GM21390 (cell line): ENCODE data around the gene PLEKHG1.

Source experiments
- ATAC-seq: cut with Tn5 transposase; IDR thresholded peaks from one replicate; pipeline ENCODE4 v1.9.1; 2021; ENCODE audit not compliant: unreplicated experiment

The PLEKHG1 gene

GRCh38 chr6:150599199-150600009, at the start of gene PLEKHG1:
TSS of gene PLEKHG1 (plus strand) at chr6:150599885. CDS start at chr6:150733682, 133,797 bp downstream.
- peak; percentile 79 for ATAC-seq

DNA sequence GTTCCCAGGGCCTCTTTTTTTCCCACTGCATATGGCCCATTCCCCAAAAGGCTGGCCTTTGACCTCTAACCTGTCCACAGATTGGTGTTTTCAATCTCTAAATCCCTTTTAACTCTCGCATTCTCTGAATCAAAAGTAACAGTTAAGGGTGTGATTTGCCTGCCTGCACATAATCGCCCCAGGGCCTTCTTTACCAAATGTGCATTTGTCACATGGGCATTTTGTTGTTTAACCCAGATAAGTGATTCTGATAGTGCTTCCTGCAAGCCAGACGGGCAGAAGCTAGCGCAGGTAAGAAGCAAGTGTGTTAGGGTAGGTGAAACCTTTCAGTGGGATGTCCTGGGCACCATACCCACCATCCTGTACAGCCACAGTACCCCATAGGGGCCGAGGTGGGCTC, 49.4 kb upstream of the PLEKHG1 start:
- no peak for ATAC-seq

DNA sequence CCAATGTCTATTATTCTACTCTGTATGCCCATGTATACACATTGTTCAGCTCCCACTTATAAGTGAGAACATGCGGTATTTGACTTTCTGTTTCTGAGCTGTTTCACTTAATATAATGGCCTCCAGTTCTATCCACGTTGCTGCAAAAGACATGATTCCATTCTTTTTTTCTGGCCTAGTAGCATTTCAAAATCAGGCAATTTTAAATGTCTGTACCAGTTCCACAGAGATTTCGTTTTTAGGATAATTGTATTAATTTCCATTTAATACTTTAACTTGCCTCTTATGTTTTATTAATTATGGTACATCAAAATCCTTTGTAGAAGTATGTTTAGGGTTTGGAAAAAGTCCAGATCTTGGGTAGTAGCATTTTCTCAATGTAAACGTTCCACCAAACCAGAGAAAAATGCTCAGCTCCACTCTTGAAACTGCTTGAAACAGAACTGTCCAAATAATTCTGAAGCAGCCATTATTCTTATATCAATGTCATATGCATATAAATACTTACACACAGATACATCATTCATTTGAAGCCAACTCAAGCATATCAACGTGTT, 42.6 kb upstream of the PLEKHG1 start:
- ATAC-seq: no peak

GRCh38 chr6:150560004-150560883, 39.4 kb upstream of the PLEKHG1 start:
- ATAC-seq: no peak

DNA sequence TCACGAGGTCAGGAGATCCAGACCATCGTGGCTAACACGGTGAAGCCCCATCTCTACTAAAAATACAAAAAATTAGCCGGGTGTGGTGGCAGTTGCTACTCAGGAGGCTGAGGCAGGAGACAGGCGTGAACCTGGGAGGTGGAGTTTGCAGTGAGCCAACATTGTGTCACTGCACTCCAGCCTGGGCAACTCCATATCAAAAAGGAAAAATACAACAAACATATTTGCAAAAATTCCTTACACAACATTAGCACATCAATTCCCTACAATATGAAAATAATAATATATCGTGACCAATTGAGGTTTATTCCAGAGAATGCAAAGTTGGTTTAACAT, 38.8 kb upstream of the PLEKHG1 start:
- no peak for ATAC-seq

- no peak for ATAC-seq
These were observed 33.7 kb upstream of the PLEKHG1 start for GRCh38 chr6:150565945-150566344.

GRCh38 chr6:150566486-150566885, 33.2 kb upstream of the PLEKHG1 start:
- no peak for ATAC-seq

- no peak for ATAC-seq
These were observed 32.3 kb upstream of the PLEKHG1 start for GRCh38 chr6:150567380-150567779.

DNA sequence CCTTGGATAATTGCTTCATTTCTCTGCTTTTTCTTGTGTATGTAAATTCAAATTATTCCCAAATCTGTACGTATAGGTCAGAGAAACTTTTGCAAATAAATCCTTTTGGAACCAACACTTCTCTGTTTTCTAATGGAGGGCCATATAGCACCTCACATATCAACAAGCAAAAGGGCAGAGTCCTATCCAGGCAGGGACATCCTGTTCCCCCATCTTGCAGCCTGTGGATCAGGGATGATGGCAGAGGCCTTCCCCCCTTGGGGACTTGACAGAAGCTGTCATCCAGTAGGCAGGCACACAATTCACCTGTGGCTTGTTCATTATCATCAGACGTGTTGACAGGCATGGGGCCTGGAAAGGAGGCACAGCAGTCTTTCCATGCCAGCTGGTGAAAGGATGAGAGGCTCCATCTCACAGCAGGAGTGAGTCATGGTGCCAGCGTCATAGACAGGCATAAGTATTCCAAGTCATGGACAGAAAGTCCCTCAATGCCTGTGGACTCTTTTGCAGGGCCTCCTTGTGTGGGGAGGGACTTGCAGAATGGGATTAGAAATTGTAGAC, 31.8 kb upstream of the PLEKHG1 start:
- no peak for ATAC-seq

- ATAC-seq: no peak
These were observed 31.1 kb upstream of the PLEKHG1 start for GRCh38 chr6:150568560-150568959.

DNA sequence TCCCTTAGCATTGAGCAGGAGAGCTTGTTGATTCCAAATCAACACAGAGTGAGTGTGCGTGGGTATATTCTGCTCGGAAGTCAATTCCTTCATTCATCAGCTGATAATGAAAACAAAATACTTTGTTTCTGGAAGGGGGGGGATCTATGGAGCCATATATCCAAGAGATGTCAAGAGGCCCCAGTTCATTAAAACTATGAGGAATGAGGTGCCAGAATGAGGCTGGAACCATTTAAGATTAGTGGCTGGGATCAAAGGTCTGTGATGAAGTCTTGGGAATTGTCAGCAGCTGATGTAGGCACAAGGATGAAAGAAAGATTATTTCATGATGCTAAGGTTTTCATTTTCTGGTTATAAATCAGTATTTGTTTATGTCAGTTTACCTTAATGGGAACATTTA, 30.5 kb upstream of the PLEKHG1 start:
- no peak for ATAC-seq

DNA sequence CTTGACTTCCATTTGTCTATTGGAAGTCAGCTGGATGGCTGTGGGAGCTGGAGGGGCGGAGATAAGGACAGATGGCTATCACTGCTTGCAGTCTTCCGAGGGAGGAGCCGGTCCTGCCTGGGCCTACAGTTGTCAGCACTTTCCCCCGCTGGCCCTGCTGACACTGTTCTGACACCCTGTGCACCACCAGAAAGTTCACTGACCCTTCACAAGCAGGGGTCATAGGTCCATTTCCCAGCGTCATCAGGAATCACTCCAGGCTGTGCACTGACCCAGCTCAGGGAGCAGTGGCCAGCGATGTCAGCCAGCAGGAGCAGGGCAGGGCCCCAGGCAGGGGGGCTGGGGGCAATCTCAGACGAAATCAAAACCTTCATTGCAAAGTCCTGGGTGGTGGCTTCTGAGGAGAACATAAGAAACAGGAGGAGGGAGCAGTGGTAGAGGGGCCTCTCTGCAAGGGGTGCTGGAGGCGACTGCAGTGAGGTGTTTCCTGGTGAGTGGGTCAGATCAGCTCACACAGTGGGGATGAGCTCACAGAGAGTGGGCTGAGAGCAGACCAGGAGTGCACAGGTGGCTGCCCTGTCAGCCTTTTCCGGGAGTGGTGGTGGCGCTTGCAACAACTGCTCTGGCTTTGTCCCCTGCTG, 26.5 kb upstream of the PLEKHG1 start:
- ATAC-seq: no peak

DNA sequence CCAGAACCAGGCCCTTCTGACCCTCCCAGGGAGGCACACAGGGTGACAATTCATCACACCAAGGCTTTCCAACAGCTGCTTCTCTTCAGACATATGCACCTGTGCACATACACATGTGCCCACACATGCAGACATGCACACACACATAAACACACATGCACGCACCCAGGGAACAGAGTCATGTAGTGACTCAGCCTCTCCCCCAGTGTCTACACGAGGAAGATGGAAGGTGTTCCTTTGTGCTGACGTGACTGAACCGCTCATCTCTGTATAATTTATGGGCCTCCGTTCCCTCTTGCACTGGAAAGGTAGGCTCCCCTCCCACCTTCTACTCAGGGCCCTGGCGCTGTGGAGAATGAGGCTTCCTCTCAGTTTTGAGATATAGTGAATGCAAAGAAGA, 23.8 kb upstream of the PLEKHG1 start:
- no peak for ATAC-seq

GRCh38 chr6:150576651-150577226, 22.9 kb upstream of the PLEKHG1 start:
- ATAC-seq: no peak

GRCh38 chr6:150579611-150580010, 20.1 kb upstream of the PLEKHG1 start:
- no peak for ATAC-seq

GRCh38 chr6:150580489-150580888, 19.2 kb upstream of the PLEKHG1 start:
- ATAC-seq: no peak

DNA sequence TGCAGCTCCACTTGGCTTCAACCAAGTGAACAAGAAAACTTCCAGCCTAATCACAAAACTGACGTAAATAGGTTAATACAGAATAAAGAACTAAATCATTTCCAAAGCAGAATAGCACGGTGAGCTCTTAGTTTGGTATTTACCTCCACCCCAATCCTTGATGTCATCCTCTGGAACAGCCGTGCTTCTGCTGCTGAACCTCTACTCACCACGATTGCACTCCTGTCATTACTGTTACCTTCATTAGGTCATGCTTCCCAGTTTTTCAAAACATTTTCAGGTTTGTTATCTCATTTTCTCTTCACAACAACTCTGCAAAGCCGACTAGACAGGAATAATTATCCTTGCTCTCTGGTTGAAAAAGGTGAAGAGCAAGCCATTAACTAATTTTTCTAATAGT, 15.6 kb upstream of the PLEKHG1 start:
- no peak for ATAC-seq

GRCh38 chr6:150584596-150584995, 15.1 kb upstream of the PLEKHG1 start:
- no peak for ATAC-seq

DNA sequence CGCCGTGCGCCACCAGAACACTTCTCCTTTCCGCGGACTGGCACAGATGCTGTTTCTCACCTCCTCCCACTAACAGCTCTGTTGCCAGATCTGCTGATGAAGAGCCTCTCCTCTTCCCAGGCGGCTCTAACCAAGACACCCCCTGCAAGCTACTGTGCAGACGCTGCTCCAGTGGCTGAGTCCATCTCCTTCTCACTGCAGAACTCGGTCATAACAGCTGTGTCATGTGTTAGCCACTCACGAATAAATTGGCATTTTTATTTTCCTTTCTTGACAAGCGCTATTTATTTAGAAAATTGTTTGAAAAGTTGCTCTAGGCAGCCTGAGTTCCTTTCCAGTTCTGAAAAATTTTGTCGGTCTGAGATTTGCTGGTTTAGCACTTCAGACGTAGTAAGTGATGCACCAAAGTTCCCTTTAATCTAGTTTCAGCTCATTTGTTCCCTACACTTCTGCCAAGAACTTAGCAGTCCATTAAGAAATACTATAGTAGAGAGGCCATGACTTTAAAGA, 12.8 kb upstream of the PLEKHG1 start:
- ATAC-seq: no peak

DNA sequence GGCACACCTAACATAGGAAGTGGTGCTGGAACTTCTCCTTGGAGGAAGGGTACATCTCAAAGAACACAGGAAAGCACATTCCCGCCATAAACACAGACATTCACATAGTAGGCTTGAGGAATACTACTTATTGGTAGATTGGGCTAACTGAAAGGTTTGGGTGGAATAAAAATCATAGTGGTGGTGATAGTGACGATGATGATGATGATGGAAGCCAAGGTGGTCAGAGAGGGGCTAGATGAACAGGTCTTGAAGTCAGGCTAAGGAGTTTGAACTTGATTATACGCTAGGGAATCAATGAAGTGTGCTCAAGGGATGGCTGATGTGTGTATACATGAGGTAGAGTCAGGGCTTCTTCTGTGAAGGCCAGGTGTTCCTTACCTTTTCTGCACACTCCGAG, 12.0 kb upstream of the PLEKHG1 start:
- ATAC-seq: no peak
